GM19099 (cell line): ENCODE results near the gene ECSIT.

Experiments used
- POLR2A ChIP-seq: IDR thresholded peaks from 3 replicates; pipeline ENCODE4 v1.6.1; 2011; ENCODE audit warnings: low read depth; ENCODE audit not compliant: insufficient read length; ENCODE audit errors: extremely low read depth

The ECSIT gene

GRCh38 chr19:11465600-11465999 lies 63.3 kb downstream of the ECSIT start:
- no peak for TF ChIP-seq POLR2A

DNA sequence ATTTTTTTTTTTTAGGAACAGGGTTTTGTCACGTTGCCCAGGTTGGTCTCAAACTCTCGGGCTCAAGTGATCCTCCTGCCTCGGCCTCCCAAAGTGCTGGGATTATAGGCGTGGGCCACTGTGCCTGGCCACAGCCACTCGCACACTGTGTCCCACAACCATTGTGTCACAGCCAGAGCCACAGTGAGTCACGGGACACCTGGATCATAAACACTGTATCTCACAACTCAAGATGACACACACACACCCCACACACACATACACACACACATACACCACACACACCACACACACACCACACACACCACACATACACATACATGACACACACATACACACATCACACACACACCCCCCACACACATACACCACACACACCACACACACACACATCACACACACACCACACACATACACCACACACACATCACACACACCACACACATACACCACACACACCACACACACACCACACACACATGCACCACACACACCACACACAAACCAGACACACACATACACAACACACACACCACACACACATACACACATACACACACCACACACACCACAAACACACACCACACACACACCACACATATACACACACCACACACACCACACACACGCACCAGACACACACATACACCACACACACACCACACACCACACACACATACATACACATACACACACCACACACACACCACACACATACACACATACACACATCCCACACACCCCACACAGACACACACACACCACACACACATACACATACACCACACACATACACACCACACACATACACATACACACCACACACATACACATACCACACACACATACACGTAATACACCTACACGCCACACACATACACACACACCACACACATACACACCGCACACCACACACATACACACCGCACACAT lies 64.3 kb downstream of the ECSIT start:
- no peak for TF ChIP-seq POLR2A

DNA sequence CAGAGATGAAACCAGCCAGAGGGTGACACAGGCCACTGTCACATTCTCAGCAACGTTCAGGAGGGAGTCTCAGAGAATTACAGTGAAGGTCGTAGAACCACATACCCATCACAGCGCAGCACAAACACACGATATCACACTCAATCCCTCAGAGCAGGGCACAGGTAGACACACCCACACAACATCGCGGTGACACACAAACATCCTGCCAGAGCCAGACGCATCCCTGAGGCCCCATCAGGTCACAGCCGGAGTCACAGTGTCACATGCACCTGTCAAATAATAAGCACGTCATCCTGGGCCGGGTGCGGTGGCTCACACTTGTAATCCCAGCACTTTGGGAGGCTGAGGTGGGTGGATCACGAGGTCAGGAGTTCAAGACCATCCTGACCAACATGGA lies 65.5 kb downstream of the ECSIT start:
- no peak for TF ChIP-seq POLR2A

- TF ChIP-seq POLR2A: no peak
These were observed 67.5 kb downstream of the ECSIT start for GRCh38 chr19:11461453-11461852.

DNA sequence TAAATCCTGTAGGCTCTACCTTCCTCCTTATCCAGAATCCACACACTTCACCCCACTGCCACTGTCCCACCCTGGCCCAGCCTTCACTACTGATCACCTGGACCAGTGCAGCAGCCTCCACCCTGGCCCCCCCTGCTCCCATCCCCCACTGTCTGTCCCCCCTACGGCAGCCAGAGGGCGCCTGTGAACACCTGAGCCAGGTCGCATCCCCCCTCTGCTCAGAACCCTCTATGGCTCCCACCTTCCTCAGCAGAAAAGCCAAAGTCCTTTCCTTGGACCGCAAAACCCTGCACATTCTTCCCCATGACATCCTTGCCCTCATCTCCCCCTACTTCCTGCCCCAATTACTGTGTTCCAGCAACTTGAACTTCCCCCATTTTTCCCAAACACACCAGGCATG lies 68.7 kb downstream of the ECSIT start:
- TF ChIP-seq POLR2A: no peak

DNA sequence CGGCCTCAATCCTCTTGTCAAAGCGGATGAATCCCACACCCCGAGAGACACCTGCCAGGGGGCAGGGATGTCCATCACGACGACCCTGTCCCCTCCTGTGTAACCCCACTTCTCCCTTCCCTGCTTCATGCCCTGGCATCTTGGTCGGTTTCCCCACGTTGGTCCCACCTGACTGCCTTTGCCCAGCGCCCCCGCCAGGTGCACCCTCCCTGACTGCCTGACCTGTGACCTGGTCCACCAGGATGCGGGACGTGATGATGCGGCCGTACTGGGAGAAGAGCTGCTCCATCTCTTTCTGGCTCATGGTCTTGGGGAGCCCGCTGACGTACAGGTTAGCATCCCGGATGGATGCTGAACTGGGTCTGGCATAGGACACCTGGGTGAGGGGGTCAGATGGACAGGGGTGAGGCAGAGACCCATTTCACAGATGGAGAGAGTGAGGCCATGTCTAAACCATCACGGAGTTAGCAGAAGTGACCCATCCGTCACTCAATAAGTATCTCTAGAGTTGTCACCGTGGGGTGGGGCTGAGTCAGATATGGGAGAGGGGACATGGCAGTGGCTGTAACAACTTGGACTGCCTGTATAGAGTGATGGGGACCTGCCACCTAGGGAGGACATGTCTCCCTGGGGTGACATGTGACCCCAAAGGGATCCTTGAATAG lies 70.6 kb downstream of the ECSIT start:
- TF ChIP-seq POLR2A: no peak

GRCh38 chr19:11457831-11458230 lies 71.1 kb downstream of the ECSIT start:
- no peak for TF ChIP-seq POLR2A

- no peak for TF ChIP-seq POLR2A
These were observed 71.8 kb downstream of the ECSIT start for GRCh38 chr19:11457115-11457514.

GRCh38 chr19:11456659-11457058 lies 72.3 kb downstream of the ECSIT start:
- no peak for TF ChIP-seq POLR2A
